SK-N-SH (cell line): ENCODE results near the gene GID4. TPM values are rescaled to one million over a fixed set of nuclear protein-coding genes. Genes with fewer than 3 reads are reported as not detected.

Experiments
- CTCF ChIA-PET: fragments of 300-600, 350-600 bp; formaldehyde crosslinking; extraction: SDS; loops from one replicate; lab custom pipeline; 2021; lab: Yijun Ruan, JAX
- POLR2A ChIA-PET: fragments of 350-600 bp; sonication (Branson Sonifier 250); formaldehyde crosslinking; extraction: SDS; loops from one replicate; lab custom pipeline; 2020; ENCODE audit warnings: antibody characterized with exemption, inconsistent platforms; lab: Yijun Ruan, JAX
- DNase-seq: peaks from one replicate; pipeline ENCODE4 v3.0.0; 2012
- H2AFZ ChIP-seq: fragments of 200-600 bp; sonication (generic); 2 replicates; pipeline ENCODE4 v1.8.1; 2016; ENCODE audit warnings: antibody characterized with exemption, mild to moderate bottlenecking, low read depth
- H3F3A ChIP-seq: fragments of 200-600 bp; sonication (generic); replicated peaks from 2 replicates; pipeline ENCODE3; 2016; ENCODE audit warnings: antibody characterized with exemption, mild to moderate bottlenecking; ENCODE audit not compliant: insufficient read depth
- H3K27ac ChIP-seq, 2 experiments: fragments of 200-500 bp in 1 of 2; fragments of 200-600 bp in 1 of 2; sonication (Bioruptor generic) in 1 of 2; sonication (generic), shearing (Covaris generic) in 1 of 2; 2 replicates each; pipeline versions ENCODE4 v1.5.1 to v1.6.1; 2014 to 2016; ENCODE audit warnings: low read depth in 2 of 2, inconsistent platforms in 1 of 2, low read length in 1 of 2, mild to moderate bottlenecking in 1 of 2, mixed read lengths in 1 of 2
- H3K27me3 ChIP-seq: fragments of 200-600 bp; sonication (generic), shearing (Covaris generic); 2 replicates; pipeline ENCODE4 v1.6.1; 2016; ENCODE audit warnings: mixed run types; ENCODE audit not compliant: insufficient read depth
- H3K36me3 ChIP-seq, 2 experiments: fragments of 200-500 bp in 1 of 2; fragments of 200-600 bp in 1 of 2; sonication (Bioruptor generic) in 1 of 2; sonication (generic) in 1 of 2; replicated peaks in 1 of 2; 2 replicates each; pipeline versions ENCODE3 to v1.5.1; 2014 to 2016; ENCODE audit warnings: low read length in 1 of 2, mild to moderate bottlenecking in 1 of 2; ENCODE audit not compliant: insufficient read depth in 2 of 2, control insufficient read depth in 1 of 2
- H3K4me1 ChIP-seq, 2 experiments: fragments of 200-500 bp in 1 of 2; fragments of 200-600 bp in 1 of 2; sonication (Bioruptor generic) in 1 of 2; sonication (generic), shearing (Covaris generic) in 1 of 2; 2 replicates each; pipeline versions ENCODE4 v1.5.1 to v1.6.1; 2014 to 2016; ENCODE audit warnings: low read depth in 1 of 2, low read length in 1 of 2, mixed run types in 1 of 2; ENCODE audit not compliant: insufficient read depth in 2 of 2, control insufficient read depth in 1 of 2
- H3K4me2 ChIP-seq: fragments of 200-600 bp; sonication (generic), shearing (Covaris generic); 2 replicates; pipeline ENCODE4 v1.6.1; 2017; ENCODE audit warnings: mixed run types
- H3K4me3 ChIP-seq, 2 experiments: fragments of 200-500 bp in 1 of 2; fragments of 200-600 bp in 1 of 2; sonication (Bioruptor generic) in 1 of 2; sonication (generic), shearing (Covaris generic) in 1 of 2; 2 replicates each; pipeline versions ENCODE4 v1.5.1 to v1.8.1; 2014 to 2016; ENCODE audit warnings: low read depth in 2 of 2, inconsistent platforms in 1 of 2, low read length in 1 of 2, mild to moderate bottlenecking in 1 of 2, mixed read lengths in 1 of 2, moderate library complexity in 1 of 2
- H3K79me2 ChIP-seq: fragments of 200-600 bp; sonication (generic); 2 replicates; pipeline ENCODE4 v1.8.1; 2017; ENCODE audit warnings: mild to moderate bottlenecking; ENCODE audit not compliant: insufficient read depth
- H3K9ac ChIP-seq: fragments of 200-600 bp; sonication (generic); 2 replicates; pipeline ENCODE4 v1.6.1; 2017; ENCODE audit warnings: mixed run types
- H3K9me2 ChIP-seq: fragments of 200-600 bp; sonication (generic); 2 replicates; pipeline ENCODE4 v1.6.1; 2017; ENCODE audit warnings: mixed run types
- H3K9me3 ChIP-seq: fragments of 200-600 bp; sonication (generic); 2 replicates; pipeline ENCODE4 v1.6.1; 2017; ENCODE audit warnings: mixed run types, mild to moderate bottlenecking, moderate library complexity
- H4K20me1 ChIP-seq: fragments of 200-600 bp; sonication (generic); 2 replicates; pipeline ENCODE4 v1.6.1; 2017; ENCODE audit warnings: mild to moderate bottlenecking, mixed run types; ENCODE audit not compliant: insufficient read depth
- EP300 ChIP-seq, 2 experiments: IDR thresholded peaks; 2 replicates each; pipeline versions ENCODE4 v1.4.0 to v1.6.1; 2012; ENCODE audit warnings: borderline replicate concordance in 1 of 2, low read depth in 1 of 2, low read length in 1 of 2
- EZH2phosphoT487 ChIP-seq: fragments of 200-600 bp; sonication (generic); IDR thresholded peaks from 2 replicates; pipeline ENCODE4 v1.6.1; 2017; ENCODE audit warnings: low read depth, mixed run types, mild to moderate bottlenecking, antibody characterized with exemption, moderate library complexity, borderline replicate concordance
- FOSL2 ChIP-seq: IDR thresholded peaks from 2 replicates; pipeline ENCODE4 v1.4.0; 2012; ENCODE audit warnings: low read depth, mild to moderate bottlenecking, moderate library complexity, borderline replicate concordance
- FOXM1 ChIP-seq: IDR thresholded peaks from 2 replicates; pipeline ENCODE4 v1.4.0; 2012; ENCODE audit warnings: low read depth, mild to moderate bottlenecking
- GABPA ChIP-seq: IDR thresholded peaks from 2 replicates; pipeline ENCODE4 v1.4.0; 2012; ENCODE audit warnings: low read depth, mild to moderate bottlenecking
- GATA2 ChIP-seq: sonication (generic); formaldehyde crosslinking; IDR thresholded peaks from 2 replicates; pipeline ENCODE4 v1.5.0; 2020; ENCODE audit warnings: mild to moderate bottlenecking, missing genetic modification reagents
- MEF2A ChIP-seq: IDR thresholded peaks from 2 replicates; pipeline ENCODE4 v1.4.0; 2012; ENCODE audit warnings: low read depth, borderline replicate concordance
- NRF1 ChIP-seq: IDR thresholded peaks from 2 replicates; pipeline ENCODE4 v1.6.1; 2012; ENCODE audit warnings: low read depth, mild to moderate bottlenecking, low read length
- REST ChIP-seq: IDR thresholded peaks from 2 replicates; pipeline ENCODE4 v1.6.1; 2012; ENCODE audit warnings: mild to moderate bottlenecking, low read depth, low read length, moderate library complexity
- RXRA ChIP-seq: IDR thresholded peaks from 2 replicates; pipeline ENCODE4 v1.4.0; 2012; ENCODE audit warnings: low read depth, mild to moderate bottlenecking, borderline replicate concordance
- SIN3A ChIP-seq: IDR thresholded peaks from 2 replicates; pipeline ENCODE4 v1.6.1; 2012; ENCODE audit warnings: low read depth, mild to moderate bottlenecking, low read length, moderate library complexity, borderline replicate concordance
- SMC3 ChIP-seq: IDR thresholded peaks from 2 replicates; pipeline ENCODE4 v1.6.1; 2012; ENCODE audit warnings: low read depth, low read length, improper control_type of control experiment
- TCF12 ChIP-seq: IDR thresholded peaks from 2 replicates; pipeline ENCODE4 v1.4.0; 2012
- USF2 ChIP-seq: fragments of 150-350 bp; IDR thresholded peaks from 2 replicates; pipeline ENCODE4 v1.6.1; 2017; ENCODE audit warnings: antibody characterized with exemption, low read length, low read depth, borderline replicate concordance
- YY1 ChIP-seq: IDR thresholded peaks from 2 replicates; pipeline ENCODE4 v1.4.0; 2012; ENCODE audit warnings: low read depth, mild to moderate bottlenecking
- WGBS: methylation state at CpG from one replicate; pipeline ENCODE4 v1.1.6; 2017; ENCODE audit warnings: low lambda C conversion rate; 5-methylcytosine and 5-hydroxymethylcytosine counted together
- polyA plus RNA-seq, 3 experiments: library from polyadenylated mRNA; depleted of rRNA; stranded (reverse); fragments of >200 nt; gene quantifications; 2 replicates each; pipeline ENCODE4 v1.2.3, GENCODE V29; 2012
- TF ChIP-seq, protein P1 (sequence below): IDR thresholded peaks from 2 replicates; pipeline ENCODE4 v1.4.0; 2012; ENCODE audit warnings: low read depth, borderline replicate concordance
- TF ChIP-seq, protein P2 (sequence below): IDR thresholded peaks from 2 replicates; pipeline ENCODE4 v1.4.0; 2012; ENCODE audit warnings: low read depth, borderline replicate concordance

GID4 gene
- polyA plus RNA-seq, 1 of the 3 experiments (the other 2 are of a cell fraction), result 4.3 TPM

- no peak for TF ChIP-seq USF2
- no peak for TF ChIP-seq SMC3
- no peak for TF ChIP-seq NRF1
- no peak for TF ChIP-seq MEF2A
- TF ChIP-seq YY1, result no peak
- TF ChIP-seq FOSL2, result no peak
- TF ChIP-seq RXRA, result no peak
Observed at GRCh38 chr17:18110636-18111145, 71.5 kb downstream of the GID4 start (continued).

DNA sequence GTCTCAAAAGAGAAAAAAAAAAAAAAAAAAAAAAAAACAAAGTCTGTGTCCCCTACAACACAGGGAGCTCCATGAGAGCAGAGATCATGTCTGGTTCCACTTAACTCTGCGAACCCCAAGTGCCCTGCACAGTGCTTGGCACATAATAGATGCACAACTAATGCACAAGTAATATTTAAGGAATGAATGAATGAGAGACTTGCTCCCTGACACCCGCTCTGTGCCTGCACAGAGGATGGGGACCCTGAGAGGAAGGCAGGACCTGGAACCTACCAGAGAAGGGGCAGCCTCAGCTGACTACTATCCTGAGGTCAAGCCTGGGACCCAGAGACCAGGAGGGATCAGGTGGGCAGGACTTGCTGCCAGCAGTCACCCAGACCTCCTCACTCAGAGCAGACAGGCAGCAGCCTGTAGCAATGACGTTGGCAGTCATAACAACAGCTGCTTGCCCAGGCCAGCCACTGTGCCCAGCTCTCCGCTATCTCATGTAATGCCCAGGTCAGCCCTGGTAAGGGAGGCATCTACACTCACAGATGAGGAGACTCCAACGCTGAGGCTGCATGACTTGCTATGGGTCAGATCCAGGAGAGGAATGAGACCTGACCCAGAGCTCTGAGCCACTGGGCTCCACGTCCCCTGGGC is 72.2 kb downstream of the GID4 start:
- no peaks in the 10 kb centered on the region for H4K20me1 ChIP-seq
- H3K9ac ChIP-seq, result no peak overlapping the region
- H3K4me3 ChIP-seq, result no peak overlapping the region
- no peak for DNase-seq
- no peak overlapping the region for H3K27ac ChIP-seq
- H3K27me3 ChIP-seq, result no peaks in the 10 kb centered on the region
- H3K9me2 ChIP-seq, result no peaks in the 10 kb centered on the region
- H3K79me2 ChIP-seq, result no peaks in the 10 kb centered on the region
- POLR2A ChIA-PET, result no interaction called here
- WGBS, result 43% methylated on average over 4 of the region's 6 CpGs
- TF ChIP-seq FOXM1 (no peak), GABPA (no peak), TCF12 (no peak), EZH2phosphoT487 (no peak), REST (no peak), YY1 (no peak), GATA2 (CRISPR knock-in tag) (no peak), SIN3A (no peak), EP300 (IDR thresholded peaks at IDR 0.05; ENCODE audit: borderline replicate concordance in 1 of 2, low read depth in 1 of 2, low read length in 1 of 2) (no peak), FOSL2 (no peak)
- TF ChIP-seq, protein P1, sequence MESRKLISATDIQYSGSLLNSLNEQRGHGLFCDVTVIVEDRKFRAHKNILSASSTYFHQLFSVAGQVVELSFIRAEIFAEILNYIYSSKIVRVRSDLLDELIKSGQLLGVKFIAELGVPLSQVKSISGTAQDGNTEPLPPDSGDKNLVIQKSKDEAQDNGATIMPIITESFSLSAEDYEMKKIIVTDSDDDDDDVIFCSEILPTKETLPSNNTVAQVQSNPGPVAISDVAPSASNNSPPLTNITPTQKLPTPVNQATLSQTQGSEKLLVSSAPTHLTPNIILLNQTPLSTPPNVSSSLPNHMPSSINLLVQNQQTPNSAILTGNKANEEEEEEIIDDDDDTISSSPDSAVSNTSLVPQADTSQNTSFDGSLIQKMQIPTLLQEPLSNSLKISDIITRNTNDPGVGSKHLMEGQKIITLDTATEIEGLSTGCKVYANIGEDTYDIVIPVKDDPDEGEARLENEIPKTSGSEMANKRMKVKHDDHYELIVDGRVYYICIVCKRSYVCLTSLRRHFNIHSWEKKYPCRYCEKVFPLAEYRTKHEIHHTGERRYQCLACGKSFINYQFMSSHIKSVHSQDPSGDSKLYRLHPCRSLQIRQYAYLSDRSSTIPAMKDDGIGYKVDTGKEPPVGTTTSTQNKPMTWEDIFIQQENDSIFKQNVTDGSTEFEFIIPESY, result no peak
- TF ChIP-seq, protein P2, sequence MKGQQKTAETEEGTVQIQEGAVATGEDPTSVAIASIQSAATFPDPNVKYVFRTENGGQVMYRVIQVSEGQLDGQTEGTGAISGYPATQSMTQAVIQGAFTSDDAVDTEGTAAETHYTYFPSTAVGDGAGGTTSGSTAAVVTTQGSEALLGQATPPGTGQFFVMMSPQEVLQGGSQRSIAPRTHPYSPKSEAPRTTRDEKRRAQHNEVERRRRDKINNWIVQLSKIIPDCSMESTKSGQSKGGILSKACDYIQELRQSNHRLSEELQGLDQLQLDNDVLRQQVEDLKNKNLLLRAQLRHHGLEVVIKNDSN, result no peak
- TF ChIP-seq, all 33 proteins: peak for 0
- CTCF ChIA-PET, result interaction anchor here (1.0 kb wide), 1 partner anchor 28 kb away, joined by 3 read pairs; no protein-coding TSS in a partner anchor
- H2AFZ ChIP-seq, result no peak overlapping the region
- H3K9me3 ChIP-seq, result no peaks in the 10 kb centered on the region
- no peaks in the 10 kb centered on the region for H3K36me3 ChIP-seq
- no peak overlapping the region for H3K4me2 ChIP-seq
- H3F3A ChIP-seq, result no peaks in the 10 kb centered on the region
- peaks cover 0 to 23% of the 10 kb centered on the region in 2 experiments; a peak in 1 of 4 replicates for H3K4me1 ChIP-seq
